Measurements from ENCODE around the gene PZP. TPM values are rescaled to one million over a fixed set of nuclear protein-coding genes. Genes with fewer than 3 reads are reported as not detected.

Gene PZP
- total and polyA plus RNA-seq, 2 of the 8 experiments (the other 6 are each of a cell fraction or from before 2014, with no cell fraction given), result 0.08 TPM; not detected in 1

GRCh38 chr12:9106067-9106466 is 102.1 kb downstream of the PZP start:
- H3K23ac ChIP-seq (ENCODE audit: insufficient read length), result no peak overlapping the region
- H4K5ac ChIP-seq (ENCODE audit: insufficient read length, low read depth, low read length), result no peak overlapping the region
- H3K27me3 ChIP-seq (replicated peaks in 1 of 4; ENCODE audit: control insufficient read depth in 3 of 4, extremely low read depth in 1 of 4, insufficient read depth in 3 of 4, low read length in 3 of 4), result no peaks in the 10 kb centered on the region
- no peak overlapping the region for H2BK15ac ChIP-seq (ENCODE audit: low read length)
- H3K4ac ChIP-seq (replicated peaks; ENCODE audit: insufficient read length, low read depth, low read length), result no peak overlapping the region
- H2BK12ac ChIP-seq (ENCODE audit: low read depth, low read length), result no peak overlapping the region
- no peak overlapping the region for H2AFZ ChIP-seq (ENCODE audit: low read length)
- H3K4me2 ChIP-seq (ENCODE audit: insufficient read depth in 1 of 2, low read depth in 2 of 2, low read length in 2 of 2), result no peak overlapping the region
- POLR2A ChIA-PET (ENCODE audit: partially characterized antibody), result no interaction called here
- no peak overlapping the region for H3K9ac ChIP-seq (replicated peaks in 1 of 4; ENCODE audit: extremely low read depth in 1 of 4, low read depth in 3 of 4, low read length in 3 of 4)
- H2BK20ac ChIP-seq (ENCODE audit: low read length), result no peak overlapping the region
- no peaks in the 10 kb centered on the region for H3K9me3 ChIP-seq (ENCODE audit: insufficient read depth in 2 of 2, low read depth in 1 of 2, low read length in 1 of 2)
- no peak overlapping the region for H3K4me3 ChIP-seq (ENCODE audit: extremely low read depth in 1 of 4, insufficient read depth in 2 of 4, low read depth in 3 of 4, low read length in 4 of 4)
- no peak overlapping the region for H4K8ac ChIP-seq (ENCODE audit: extremely low read depth, insufficient read depth, low read length)
- H3K18ac ChIP-seq (ENCODE audit: extremely low read depth, low read length), result no peak overlapping the region
- no peak for FAIRE-seq
- H3K27ac ChIP-seq (ENCODE audit: low read depth, low read length), result no peak overlapping the region
- no peak overlapping the region for H2AK5ac ChIP-seq (ENCODE audit: low read depth, low read length)
- H4K91ac ChIP-seq (replicated peaks; ENCODE audit: insufficient read length, low read length), result no peak overlapping the region
- H3K79me1 ChIP-seq (ENCODE audit: low read depth, low read length), result no peaks in the 10 kb centered on the region
- H3K4me1 ChIP-seq (replicated peaks in 1 of 4; ENCODE audit: control insufficient read depth in 3 of 4, insufficient read depth in 4 of 4, low read length in 3 of 4), result no peaks in the 10 kb centered on the region
- H4K20me1 ChIP-seq (replicated peaks in 1 of 2; ENCODE audit: control insufficient read depth in 1 of 2, insufficient read depth in 2 of 2, low read length in 2 of 2), result no peaks in the 10 kb centered on the region
- H3K14ac ChIP-seq (ENCODE audit: insufficient read length), result no peak overlapping the region
- DNase-seq (ENCODE audit: low read depth in 1 of 2, low spot score in 2 of 2), result no peak
- CTCF ChIA-PET (ENCODE audit: partially characterized antibody), result no interaction called here
- H3K23me2 ChIP-seq (ENCODE audit: low read depth, low read length), result no peaks in the 10 kb centered on the region
- no peak overlapping the region for H3K56ac ChIP-seq (replicated peaks; ENCODE audit: insufficient read length, low read depth, low read length)
- 75% methylated on average over 1 of the region's 1 CpG; no CpG with 5 or more reads in 1 of the 2 experiments for WGBS, 2 experiments (ENCODE audit: extremely low coverage in 1 of 2, insufficient coverage in 1 of 2, insufficient read length in 1 of 2, insufficient replicate concordance in 2 of 2, low coverage in 1 of 2, low lambda C conversion rate in 2 of 2, missing lambda C conversion rate in 1 of 2)
- H2BK120ac ChIP-seq (replicated peaks; ENCODE audit: low read depth, low read length), result no peak overlapping the region
- H2BK5ac ChIP-seq (ENCODE audit: low read depth, low read length), result no peak overlapping the region
- H3K36me3 ChIP-seq (ENCODE audit: control insufficient read depth in 2 of 4, insufficient read depth in 4 of 4, low read length in 3 of 4), result no peaks in the 10 kb centered on the region
- no peaks in the 10 kb centered on the region for H3K79me2 ChIP-seq (ENCODE audit: control insufficient read depth in 1 of 2, insufficient read depth in 2 of 2, low read length in 2 of 2)
- no peak for TF ChIP-seq PHF8 (conservative IDR thresholded peaks at IDR 0.05; ENCODE audit: low read depth, low read length)
- no peak for TF ChIP-seq HDAC6 (IDR thresholded peaks at IDR 0.05; ENCODE audit: low read depth, low read length)
- TF ChIP-seq CEBPB (IDR thresholded peaks at IDR 0.05; ENCODE audit: low read depth, low read length), result no peak
- no peak for TF ChIP-seq ASH2L (IDR thresholded peaks at IDR 0.05; ENCODE audit: low read length)
- no peak for TF ChIP-seq SP1 (IDR thresholded peaks at IDR 0.05; ENCODE audit: low read depth, low read length)
- TF ChIP-seq FOSL1 (IDR thresholded peaks at IDR 0.05; ENCODE audit: insufficient read depth, low read depth, low read length), result no peak
- TF ChIP-seq EZH2 (IDR thresholded peaks at IDR 0.05; ENCODE audit: low read depth, low read length, severe bottlenecking), result no peak
- no peak for TF ChIP-seq CHD1 (IDR thresholded peaks at IDR 0.05; ENCODE audit: low read depth, low read length)
- no peak for TF ChIP-seq EP300 (IDR thresholded peaks at IDR 0.05; ENCODE audit: borderline replicate concordance in 1 of 2, low read depth in 2 of 2, low read length in 2 of 2)
- TF ChIP-seq TEAD4 (IDR thresholded peaks at IDR 0.05; ENCODE audit: low read depth, low read length), result no peak
- TF ChIP-seq, protein P1, sequence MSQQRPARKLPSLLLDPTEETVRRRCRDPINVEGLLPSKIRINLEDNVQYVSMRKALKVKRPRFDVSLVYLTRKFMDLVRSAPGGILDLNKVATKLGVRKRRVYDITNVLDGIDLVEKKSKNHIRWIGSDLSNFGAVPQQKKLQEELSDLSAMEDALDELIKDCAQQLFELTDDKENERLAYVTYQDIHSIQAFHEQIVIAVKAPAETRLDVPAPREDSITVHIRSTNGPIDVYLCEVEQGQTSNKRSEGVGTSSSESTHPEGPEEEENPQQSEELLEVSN (IDR thresholded peaks at IDR 0.05), result no peak
- no peak for TF ChIP-seq MAX (IDR thresholded peaks at IDR 0.05)
- TF ChIP-seq EGR1 (IDR thresholded peaks at IDR 0.05; ENCODE audit: borderline replicate concordance, low read depth, low read length), result no peak
- TF ChIP-seq POU5F1 (IDR thresholded peaks at IDR 0.05; ENCODE audit: low read depth, low read length), result no peak
- TF ChIP-seq GABPA (IDR thresholded peaks at IDR 0.05; ENCODE audit: borderline replicate concordance, insufficient read depth, low read length), result no peak
